ENCODE results near the gene STUM. TPM values are rescaled to one million over a fixed set of nuclear protein-coding genes. Genes with fewer than 3 reads are reported as not detected.

The STUM gene
- total and polyA plus RNA-seq, 2 donors from 2014 or later, result 1.6 to 1.9 TPM

- H3K9ac ChIP-seq (ENCODE audit: low read length in 3 of 3), result no peak overlapping the region
- H3K4me1 ChIP-seq (ENCODE audit: control insufficient read depth in 2 of 3, insufficient read depth in 2 of 3, low read depth in 1 of 3, low read length in 3 of 3), result no peaks in the 10 kb centered on the region
- no peaks in the 10 kb centered on the region for H3K27me3 ChIP-seq (ENCODE audit: control insufficient read depth, insufficient read depth, low read length)
- H3K4me3 ChIP-seq (ENCODE audit: low read length in 3 of 3), result no peak overlapping the region
- no peak overlapping the region for H3K27ac ChIP-seq (ENCODE audit: low read depth in 2 of 2, low read length in 2 of 2)
- intact Hi-C loops (cut with DNase I), result no loop called here
- no peaks in the 10 kb centered on the region for H3K36me3 ChIP-seq (ENCODE audit: control insufficient read depth in 2 of 3, insufficient read depth in 3 of 3, low read length in 3 of 3)
- TF ChIP-seq, protein P1, sequence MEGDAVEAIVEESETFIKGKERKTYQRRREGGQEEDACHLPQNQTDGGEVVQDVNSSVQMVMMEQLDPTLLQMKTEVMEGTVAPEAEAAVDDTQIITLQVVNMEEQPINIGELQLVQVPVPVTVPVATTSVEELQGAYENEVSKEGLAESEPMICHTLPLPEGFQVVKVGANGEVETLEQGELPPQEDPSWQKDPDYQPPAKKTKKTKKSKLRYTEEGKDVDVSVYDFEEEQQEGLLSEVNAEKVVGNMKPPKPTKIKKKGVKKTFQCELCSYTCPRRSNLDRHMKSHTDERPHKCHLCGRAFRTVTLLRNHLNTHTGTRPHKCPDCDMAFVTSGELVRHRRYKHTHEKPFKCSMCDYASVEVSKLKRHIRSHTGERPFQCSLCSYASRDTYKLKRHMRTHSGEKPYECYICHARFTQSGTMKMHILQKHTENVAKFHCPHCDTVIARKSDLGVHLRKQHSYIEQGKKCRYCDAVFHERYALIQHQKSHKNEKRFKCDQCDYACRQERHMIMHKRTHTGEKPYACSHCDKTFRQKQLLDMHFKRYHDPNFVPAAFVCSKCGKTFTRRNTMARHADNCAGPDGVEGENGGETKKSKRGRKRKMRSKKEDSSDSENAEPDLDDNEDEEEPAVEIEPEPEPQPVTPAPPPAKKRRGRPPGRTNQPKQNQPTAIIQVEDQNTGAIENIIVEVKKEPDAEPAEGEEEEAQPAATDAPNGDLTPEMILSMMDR (IDR thresholded peaks at IDR 0.05; ENCODE audit: borderline replicate concordance, extremely low read depth, insufficient read depth), result no peak
- H3K9me3 ChIP-seq (ENCODE audit: control insufficient read depth in 2 of 3, insufficient read depth in 1 of 3, low read length in 3 of 3), result no peaks in the 10 kb centered on the region
- DNase-seq (peak in 2 of 5 donors; percentile 30 to 52), FAIRE-seq (no peak)
Measured at GRCh38 chr1:226572325-226572726, 23.8 kb downstream of the STUM start.

DNA sequence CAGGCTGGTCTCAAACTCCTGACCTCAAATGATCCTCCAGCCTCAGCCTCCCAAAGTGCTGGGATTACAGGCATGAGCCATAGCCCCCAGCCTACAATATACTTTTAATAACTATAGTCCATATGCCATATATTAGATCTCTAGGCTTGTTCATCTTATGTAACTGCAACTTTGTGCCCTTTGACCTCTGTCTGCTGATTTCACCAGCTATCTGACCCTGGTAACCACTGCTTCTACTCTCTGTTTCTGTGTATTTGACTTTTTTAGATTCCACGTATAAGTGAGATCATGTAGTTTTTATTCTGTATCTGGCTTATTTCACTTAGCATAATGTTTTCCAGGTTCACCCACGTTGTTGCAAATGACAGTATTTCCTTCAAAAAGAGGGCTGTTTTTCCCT lies 25.5 kb downstream of the STUM start:
- Histone ChIP-seq H3K4me3 (ENCODE audit: low read length in 3 of 3) (no peak overlapping the region), H3K27me3 (ENCODE audit: control insufficient read depth, insufficient read depth, low read length) (no peaks in the 10 kb centered on the region), H3K36me3 (ENCODE audit: control insufficient read depth in 2 of 3, insufficient read depth in 3 of 3, low read length in 3 of 3) (no peaks in the 10 kb centered on the region), H3K9me3 (ENCODE audit: control insufficient read depth in 2 of 3, insufficient read depth in 1 of 3, low read length in 3 of 3) (no peaks in the 10 kb centered on the region), H3K9ac (ENCODE audit: low read length in 3 of 3) (no peak overlapping the region), H3K4me1 (ENCODE audit: control insufficient read depth in 2 of 3, insufficient read depth in 2 of 3, low read depth in 1 of 3, low read length in 3 of 3) (no peaks in the 10 kb centered on the region), H3K27ac (ENCODE audit: low read depth in 2 of 2, low read length in 2 of 2) (no peak overlapping the region)
- FAIRE-seq, result no peak
- TF ChIP-seq, protein P1 (IDR thresholded peaks at IDR 0.05; ENCODE audit: borderline replicate concordance, extremely low read depth, insufficient read depth), result no peak
- DNase-seq, result no peak
- intact Hi-C loops (cut with DNase I), result no loop called here

DNA sequence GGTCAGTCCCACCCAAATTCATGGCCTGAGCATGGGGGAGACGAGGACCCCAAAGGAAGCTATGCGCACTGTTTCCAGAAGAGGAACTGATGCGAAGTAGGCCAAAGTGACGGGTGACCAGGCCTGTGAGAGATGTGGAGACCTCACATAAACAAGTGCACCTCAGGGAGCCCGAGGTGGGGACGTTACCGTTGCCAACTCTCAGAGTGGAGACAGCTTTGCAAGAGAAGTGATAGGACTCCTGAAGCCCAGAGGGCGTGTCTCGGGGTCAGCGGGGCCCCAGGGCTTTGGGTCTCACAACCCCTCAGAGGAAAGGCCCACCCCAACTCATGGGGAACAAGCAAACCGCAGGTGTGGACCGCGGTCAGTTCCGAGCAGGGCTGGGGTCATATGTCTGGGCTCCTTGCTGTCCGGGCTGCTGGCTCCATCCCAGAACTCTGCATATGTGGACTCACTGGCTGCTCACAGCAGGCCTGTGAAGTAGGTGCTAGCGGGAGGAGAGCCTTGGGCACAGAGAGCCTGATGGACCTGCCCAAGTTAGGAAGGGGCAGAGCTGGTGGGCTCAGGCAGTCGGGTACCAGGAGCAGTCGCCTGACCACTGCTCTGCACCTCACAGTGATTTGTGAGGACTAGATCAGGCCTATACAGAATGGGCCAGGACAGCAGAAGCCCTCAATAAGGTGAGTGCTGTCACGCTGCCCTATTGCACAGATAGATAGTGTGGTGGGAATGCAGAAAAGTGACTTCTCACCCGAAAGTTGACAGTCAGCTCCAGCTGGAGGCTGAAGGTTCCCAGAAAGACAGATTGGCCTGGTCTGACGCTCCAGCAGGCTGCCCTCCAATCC lies 26.2 kb downstream of the STUM start:
- Histone ChIP-seq H3K4me3 (ENCODE audit: low read length in 3 of 3) (no peak overlapping the region), H3K9me3 (ENCODE audit: control insufficient read depth in 2 of 3, insufficient read depth in 1 of 3, low read length in 3 of 3) (no peaks in the 10 kb centered on the region), H3K27me3 (ENCODE audit: control insufficient read depth, insufficient read depth, low read length) (no peaks in the 10 kb centered on the region), H3K4me1 (ENCODE audit: control insufficient read depth in 2 of 3, insufficient read depth in 2 of 3, low read depth in 1 of 3, low read length in 3 of 3) (no peaks in the 10 kb centered on the region), H3K36me3 (ENCODE audit: control insufficient read depth in 2 of 3, insufficient read depth in 3 of 3, low read length in 3 of 3) (no peaks in the 10 kb centered on the region), H3K27ac (ENCODE audit: low read depth in 2 of 2, low read length in 2 of 2) (no peak overlapping the region), H3K9ac (ENCODE audit: low read length in 3 of 3) (no peak overlapping the region)
- FAIRE-seq (no peak), DNase-seq (no peak)
- intact Hi-C loops (cut with DNase I), result no loop called here
- TF ChIP-seq, protein P1 (IDR thresholded peaks at IDR 0.05; ENCODE audit: borderline replicate concordance, extremely low read depth, insufficient read depth), result no peak

DNA sequence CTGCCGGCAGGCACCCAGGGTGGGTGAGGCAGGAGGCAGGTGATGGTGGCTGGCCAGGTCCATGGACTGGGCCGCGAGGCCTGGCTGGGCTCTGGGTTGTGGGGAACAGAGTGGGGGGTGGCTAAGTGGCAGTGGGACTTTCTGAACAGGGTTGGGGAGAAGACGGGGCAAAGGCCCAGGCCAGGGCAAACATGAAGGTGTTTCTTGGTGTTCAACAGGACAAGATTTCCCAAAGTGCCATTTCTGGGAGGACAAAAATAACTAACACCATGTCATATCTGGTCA lies 26.8 kb downstream of the STUM start:
- Histone ChIP-seq H3K4me3 (ENCODE audit: low read length in 3 of 3) (no peak overlapping the region), H3K27ac (ENCODE audit: low read depth in 2 of 2, low read length in 2 of 2) (no peak overlapping the region), H3K9me3 (ENCODE audit: control insufficient read depth in 2 of 3, insufficient read depth in 1 of 3, low read length in 3 of 3) (no peaks in the 10 kb centered on the region), H3K4me1 (ENCODE audit: control insufficient read depth in 2 of 3, insufficient read depth in 2 of 3, low read depth in 1 of 3, low read length in 3 of 3) (no peaks in the 10 kb centered on the region), H3K27me3 (ENCODE audit: control insufficient read depth, insufficient read depth, low read length) (no peaks in the 10 kb centered on the region), H3K36me3 (ENCODE audit: control insufficient read depth in 2 of 3, insufficient read depth in 3 of 3, low read length in 3 of 3) (no peaks in the 10 kb centered on the region), H3K9ac (ENCODE audit: low read length in 3 of 3) (no peak overlapping the region)
- no peak for DNase-seq
- intact Hi-C loops (cut with DNase I), result no loop called here
- no peak for FAIRE-seq
- TF ChIP-seq, protein P1 (IDR thresholded peaks at IDR 0.05; ENCODE audit: borderline replicate concordance, extremely low read depth, insufficient read depth), result no peak
